Measurements from ENCODE around the gene RAD51B. TPM values are rescaled to one million over a fixed set of nuclear protein-coding genes. Genes with fewer than 3 reads are reported as not detected.
A peak's percentile ranks its signal among the peaks of the same experiment; 100 is the strongest.
"Not testable (repeated sequence)": the region's sequence is repeated elsewhere in the genome, so short reads cannot be mapped to it uniquely, and the experiment has no call there.

The RAD51B gene
- total RNA-seq, 1 donor from 2014 or later, result 28.5 TPM

- Histone ChIP-seq H3K4me1 (peaks cover 45% of the 10 kb centered on the region), H3K36me3 (no peaks in the 10 kb centered on the region), H3K27ac (no peak overlapping the region), H3K4me3 (no peak overlapping the region), H3K27me3 (no peaks in the 10 kb centered on the region), H3K9me3 (no peaks in the 10 kb centered on the region)
- DNase-seq (ENCODE audit: extremely low spot score in 2 of 2), result no peak
- no peak for TF ChIP-seq POLR2A (IDR thresholded peaks at IDR 0.05)
- TF ChIP-seq CTCF (IDR thresholded peaks at IDR 0.05), result no peak
- TF ChIP-seq POLR2AphosphoS5 (IDR thresholded peaks at IDR 0.05; ENCODE audit: insufficient read depth in 1 of 2, low read depth in 1 of 2), result no peak
- intact Hi-C loops (cut with DNase I), result no loop called here
Observed at GRCh38 chr14:67962215-67962644, 142.7 kb downstream of the RAD51B start.

GRCh38 chr14:67963545-67963944, 144.0 kb downstream of the RAD51B start:
- Histone ChIP-seq H3K36me3 (no peaks in the 10 kb centered on the region), H3K27ac (peak overlapping the region; percentile 70)

GRCh38 chr14:67963960-67964812, 144.6 kb downstream of the RAD51B start:
- DNase-seq (ENCODE audit: extremely low spot score in 2 of 2), result no peak
- no peaks in the 10 kb centered on the region for H3K27me3 ChIP-seq
- peak overlapping the region; percentile 70 for H3K27ac ChIP-seq
- peaks cover 45% of the 10 kb centered on the region for H3K4me1 ChIP-seq
- H3K4me3 ChIP-seq, result peak overlapping the region; percentile 19 to 29
- TF ChIP-seq CTCF (IDR thresholded peaks at IDR 0.05) (no peak), POLR2AphosphoS5 (IDR thresholded peaks at IDR 0.05; ENCODE audit: insufficient read depth in 1 of 2, low read depth in 1 of 2) (peak; percentile 52 to 88)
- H3K9me3 ChIP-seq, result no peaks in the 10 kb centered on the region
- H3K36me3 ChIP-seq, result no peaks in the 10 kb centered on the region
- intact Hi-C loops (cut with DNase I), result no loop called here

More at GRCh38 chr14:67963545-67963944, 144.0 kb downstream of the RAD51B start:
- H3K9me3 ChIP-seq, result no peaks in the 10 kb centered on the region
- no peak for TF ChIP-seq POLR2A (IDR thresholded peaks at IDR 0.05)
- TF ChIP-seq CTCF (IDR thresholded peaks at IDR 0.05), result no peak
- no peak for TF ChIP-seq POLR2AphosphoS5 (IDR thresholded peaks at IDR 0.05; ENCODE audit: insufficient read depth in 1 of 2, low read depth in 1 of 2)
- no peaks in the 10 kb centered on the region for H3K27me3 ChIP-seq
- DNase-seq (ENCODE audit: extremely low spot score in 2 of 2), result no peak
- peaks cover 45% of the 10 kb centered on the region for H3K4me1 ChIP-seq
- H3K4me3 ChIP-seq, result no peak overlapping the region
- intact Hi-C loops (cut with DNase I), result no loop called here

GRCh38 chr14:67965696-67966095, 146.1 kb downstream of the RAD51B start:
- no peak overlapping the region for H3K4me3 ChIP-seq
- H3K9me3 ChIP-seq, result no peaks in the 10 kb centered on the region
- H3K4me1 ChIP-seq, result peaks cover 48% of the 10 kb centered on the region
- intact Hi-C loops (cut with DNase I), result no loop called here
- no peak for TF ChIP-seq POLR2AphosphoS5 (IDR thresholded peaks at IDR 0.05; ENCODE audit: insufficient read depth in 1 of 2, low read depth in 1 of 2)
- H3K27me3 ChIP-seq, result no peaks in the 10 kb centered on the region
- H3K36me3 ChIP-seq, result no peaks in the 10 kb centered on the region
- peak overlapping the region; percentile 70 for H3K27ac ChIP-seq
- no peak for DNase-seq (ENCODE audit: extremely low spot score in 2 of 2)

GRCh38 chr14:67967206-67967605, 147.6 kb downstream of the RAD51B start:
- Histone ChIP-seq H3K4me3 (no peak overlapping the region), H3K9me3 (no peaks in the 10 kb centered on the region), H3K27me3 (no peaks in the 10 kb centered on the region), H3K36me3 (no peaks in the 10 kb centered on the region), H3K27ac (no peak overlapping the region), H3K4me1 (peaks cover 58% of the 10 kb centered on the region)
- intact Hi-C loops (cut with DNase I), result no loop called here
- TF ChIP-seq POLR2A (IDR thresholded peaks at IDR 0.05) (no peak), CTCF (IDR thresholded peaks at IDR 0.05) (no peak), POLR2AphosphoS5 (IDR thresholded peaks at IDR 0.05; ENCODE audit: insufficient read depth in 1 of 2, low read depth in 1 of 2) (no peak)
- DNase-seq (ENCODE audit: extremely low spot score in 2 of 2), result no peak

- H3K36me3 ChIP-seq; DNase-seq (ENCODE audit: extremely low spot score in 2 of 2); H3K27ac ChIP-seq; H3K4me3 ChIP-seq; H3K9me3 ChIP-seq; H3K27me3 ChIP-seq; intact Hi-C loops (cut with DNase I): not testable (repeated sequence)
- peaks cover 50% of the 10 kb centered on the region for H3K4me1 ChIP-seq
Observed at GRCh38 chr14:67967970-67968369, 148.4 kb downstream of the RAD51B start.

All from vagina (tissue), 2 donors.